ENCODE measurements around the gene APOBEC3C.
"Not testable (repeated sequence)": the region's sequence is repeated elsewhere in the genome, so short reads cannot be mapped to it uniquely, and the experiment has no call there.

Gene APOBEC3C

GRCh38 chr22:38973289-38974169, 40.5 kb upstream of the APOBEC3C start:
- no peak overlapping the region for H3K4me3 ChIP-seq (ENCODE audit: control insufficient read depth, low read depth, low read length)
- DNase-seq (ENCODE audit: low read depth): no peak
- TF ChIP-seq CTCF (IDR thresholded peaks at IDR 0.05; ENCODE audit: control insufficient read depth, insufficient read depth, low read depth, low read length, missing control alignments): peak; percentile 82

GRCh38 chr22:38974170-38974825, 39.8 kb upstream of the APOBEC3C start:
- H3K4me3 ChIP-seq (ENCODE audit: control insufficient read depth, low read depth, low read length): no peak overlapping the region

GRCh38 chr22:38974826-38975175, 39.3 kb upstream of the APOBEC3C start:
- TF ChIP-seq CTCF (IDR thresholded peaks at IDR 0.05; ENCODE audit: control insufficient read depth, insufficient read depth, low read depth, low read length, missing control alignments): no peak
- no peak overlapping the region for H3K4me3 ChIP-seq (ENCODE audit: control insufficient read depth, low read depth, low read length)
- no peak for DNase-seq (ENCODE audit: low read depth)

More at GRCh38 chr22:38974170-38974825, 39.8 kb upstream of the APOBEC3C start:
- DNase-seq (ENCODE audit: low read depth): no peak
- no peak for TF ChIP-seq CTCF (IDR thresholded peaks at IDR 0.05; ENCODE audit: control insufficient read depth, insufficient read depth, low read depth, low read length, missing control alignments)

- H3K4me3 ChIP-seq (ENCODE audit: control insufficient read depth, low read depth, low read length); DNase-seq (ENCODE audit: low read depth): not testable (repeated sequence)
Observed at GRCh38 chr22:38977289-38977688, 36.8 kb upstream of the APOBEC3C start.

DNA sequence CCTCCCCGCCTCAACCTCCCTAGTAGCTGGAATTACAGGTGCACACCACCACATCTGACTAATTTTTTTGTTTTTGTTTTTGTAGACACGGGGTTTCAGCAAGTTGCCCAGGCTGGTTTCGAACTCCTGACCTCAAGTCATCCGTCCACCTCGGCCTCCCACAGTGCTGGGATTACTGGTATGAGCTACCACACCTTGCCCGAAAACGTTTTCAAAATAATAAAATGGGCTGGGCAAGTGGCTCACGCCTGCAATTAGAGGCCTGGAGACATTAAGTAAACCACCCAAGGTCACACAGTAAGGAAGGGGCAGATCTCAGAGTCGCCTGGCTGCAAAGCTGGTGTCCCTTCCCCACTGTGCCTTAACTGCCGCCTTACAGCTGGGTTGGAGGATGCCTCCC, 33.5 kb upstream of the APOBEC3C start:
- not testable (repeated sequence) for H3K4me3 ChIP-seq (ENCODE audit: control insufficient read depth, low read depth, low read length); DNase-seq (ENCODE audit: low read depth)

DNA sequence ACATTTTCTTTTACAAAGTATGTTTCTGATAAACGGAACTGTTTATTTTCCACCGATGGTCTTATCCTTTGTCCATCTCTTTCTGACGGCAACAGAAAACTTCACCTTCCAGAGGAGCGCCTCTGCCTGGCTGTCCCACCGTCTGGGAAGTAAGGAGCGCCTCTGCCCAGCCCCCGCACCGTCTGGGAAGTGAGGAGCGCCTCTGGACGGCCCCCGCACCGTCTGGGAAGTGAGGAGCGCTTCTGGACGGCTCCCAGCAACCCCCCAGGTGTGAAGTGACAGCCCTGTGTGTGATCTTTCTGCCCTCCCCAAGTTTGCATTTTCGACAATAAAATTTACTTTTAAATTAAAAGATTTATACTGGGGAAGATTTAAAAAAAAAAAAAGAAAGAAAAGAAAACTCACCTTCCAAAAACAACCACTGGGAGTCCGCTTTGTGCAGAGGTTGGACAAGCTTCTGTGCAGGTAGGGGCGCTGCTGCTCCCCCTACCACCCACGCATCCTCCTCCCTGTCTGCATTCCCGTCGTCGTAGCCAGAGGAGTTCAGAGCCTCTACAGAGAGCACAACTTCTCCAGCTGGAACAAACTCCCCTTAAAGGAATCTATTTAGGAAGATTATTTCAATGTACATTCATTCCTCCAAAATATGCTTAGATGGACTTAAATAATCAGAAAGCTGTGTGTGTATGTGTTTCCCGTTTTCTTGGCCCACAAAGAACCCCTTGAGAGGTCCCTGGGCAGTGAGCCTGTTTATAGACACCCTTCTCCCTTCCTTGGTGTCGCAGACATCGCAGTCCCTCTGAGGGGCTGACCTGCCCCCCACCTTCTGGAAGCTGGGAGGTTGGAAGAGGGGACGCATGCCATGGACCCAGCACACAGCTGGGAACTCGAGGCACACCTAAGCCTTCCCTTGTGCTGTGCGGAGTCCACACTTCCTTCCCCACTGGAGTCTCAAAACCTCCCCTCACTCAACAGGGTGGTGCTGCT, 32.8 kb upstream of the APOBEC3C start:
- H3K4me3 ChIP-seq (ENCODE audit: control insufficient read depth, low read depth, low read length): peak overlapping the region; percentile 58
- no peak for DNase-seq (ENCODE audit: low read depth)
- peak; percentile 28 for TF ChIP-seq CTCF (IDR thresholded peaks at IDR 0.05; ENCODE audit: control insufficient read depth, insufficient read depth, low read depth, low read length, missing control alignments)
